ENCODE results near the gene GHRL. TPM values are rescaled to one million over a fixed set of nuclear protein-coding genes. Genes with fewer than 3 reads are reported as not detected.

The GHRL gene
- total and polyA plus RNA-seq, 2 of the 4 experiments (the other 2 are of a cell fraction) = 0.27 TPM; not detected in 1

DNA sequence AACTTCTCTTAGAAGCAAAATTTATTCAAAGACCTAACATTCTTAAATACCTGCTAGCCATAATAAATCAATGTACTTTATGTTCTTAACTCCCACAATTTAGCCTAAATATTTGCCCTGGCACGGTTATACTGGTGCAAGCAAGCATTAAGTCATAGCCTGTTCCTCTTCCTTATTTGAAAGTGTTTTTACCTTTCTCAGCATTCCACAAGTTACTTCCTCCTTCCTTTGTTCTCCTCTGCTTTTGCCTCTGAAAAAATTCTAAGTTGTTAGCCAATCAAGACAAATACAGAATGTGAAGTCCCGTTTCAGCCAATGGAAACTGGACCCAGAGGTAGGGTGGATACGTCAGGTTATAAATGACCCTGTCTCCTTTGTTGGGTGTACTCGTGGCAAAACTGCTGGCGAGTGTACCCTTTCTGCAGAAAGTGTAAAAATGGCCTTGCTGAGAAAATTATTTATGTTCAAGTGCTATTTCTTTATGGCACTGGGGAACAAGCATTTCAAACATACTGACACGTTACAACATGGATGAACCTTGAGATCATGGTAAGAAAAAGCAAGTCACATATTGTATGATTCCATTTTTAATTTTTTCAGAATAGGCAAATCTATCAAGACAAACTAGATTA, 47.5 kb downstream of the GHRL start:
- Histone ChIP-seq H4K20me1 (ENCODE audit: insufficient read depth, low read length) (peaks cover 9% of the 10 kb centered on the region; the same call in 1 of the 2 replicates), H3K79me1 (ENCODE audit: low read depth in 1 of 2, low read length in 2 of 2) (peaks cover 7 to 16% of the 10 kb centered on the region in 2 experiments; a peak in 3 of 4 replicates), H2BK20ac (ENCODE audit: low read depth, low read length) (no peak overlapping the region), H4K91ac (ENCODE audit: insufficient read depth, low read depth, low read length) (no peak overlapping the region), H3K18ac (ENCODE audit: low read depth, low read length) (no peak overlapping the region), H3K36me3 (ENCODE audit: control insufficient read depth, insufficient read depth, low read length) (peaks cover 3% of the 10 kb centered on the region; the same call in 1 of the 2 replicates), H3K4me2 (ENCODE audit: low read depth, low read length) (no peak overlapping the region), H3K9me3 (ENCODE audit: control insufficient read depth, insufficient read depth, low read length) (0 out of 2 replicates have a peak, but pooled peaks cover 4% of the 10 kb centered on the region), H3K4me3 (ENCODE audit: insufficient read depth, low read depth, low read length) (no peak overlapping the region), H2AK5ac (ENCODE audit: low read depth, low read length) (no peak overlapping the region), H2AK9ac (replicated peaks; ENCODE audit: low read depth, low read length, poor library complexity) (no peak overlapping the region), H3K27me3 (ENCODE audit: control insufficient read depth, insufficient read depth, low read length) (no peaks in the 10 kb centered on the region), H2AFZ (replicated peaks; ENCODE audit: low read length, poor library complexity) (no peak overlapping the region), H2BK5ac (ENCODE audit: low read depth, low read length, poor library complexity, severe bottlenecking) (no peak overlapping the region), H3K4ac (ENCODE audit: low read depth, low read length) (no peak overlapping the region), H2BK15ac (ENCODE audit: low read depth, low read length) (no peak overlapping the region), H4K8ac (ENCODE audit: low read depth in 2 of 2, low read length in 2 of 2) (no peak overlapping the region), H3K9me1 (ENCODE audit: insufficient read depth, low read length) (0 out of 2 replicates have a peak, but pooled peaks cover 2% of the 10 kb centered on the region), H3K4me1 (ENCODE audit: control insufficient read depth, insufficient read depth, low read length) (peaks cover 4% of the 10 kb centered on the region; the same call in 1 of the 2 replicates), H3K14ac (replicated peaks; ENCODE audit: low read depth, low read length) (no peak overlapping the region), H3K9ac (ENCODE audit: low read depth, low read length) (no peak overlapping the region), H2BK120ac (ENCODE audit: low read depth, low read length) (no peak overlapping the region), H3K23ac (ENCODE audit: low read depth, low read length) (no peak overlapping the region), H3K27ac (ENCODE audit: insufficient read depth, low read length) (no peak overlapping the region), H4K5ac (ENCODE audit: low read depth, low read length) (no peak overlapping the region), H3K56ac (ENCODE audit: extremely low read depth, insufficient read depth, low read length) (no peak overlapping the region)
- CTCF ChIA-PET = no interaction called here
- DNase-seq (no peak), ATAC-seq (ENCODE audit: low read depth) (no peak)
- intact Hi-C loops (cut with micrococcal nuclease) (no loop called here), in situ Hi-C loops (cut with MboI; ENCODE audit: low sequenced_read_pairs) (no loop called here), dilution Hi-C loops (cut with HindIII; ENCODE audit: low sequenced_read_pairs, unreplicated experiment) (no loop called here)
- TF ChIP-seq NFE2L2 (IDR thresholded peaks at IDR 0.05; ENCODE audit: low read depth, low read length) (no peak), BHLHE40 (IDR thresholded peaks at IDR 0.05; ENCODE audit: low read depth, low read length) (no peak), RFX5 (IDR thresholded peaks at IDR 0.05; ENCODE audit: low read depth, low read length) (no peak), MXI1 (IDR thresholded peaks at IDR 0.05; ENCODE audit: borderline replicate concordance, low read depth, low read length) (no peak), CEBPB (IDR thresholded peaks at IDR 0.05; ENCODE audit: low read depth, low read length) (no peak), FOS (IDR thresholded peaks at IDR 0.05; ENCODE audit: low read depth, low read length) (no peak), SMC3 (IDR thresholded peaks at IDR 0.05; ENCODE audit: low read depth, low read length) (no peak), RCOR1 (IDR thresholded peaks at IDR 0.05; ENCODE audit: insufficient replicate concordance, low read length) (no peak), RAD21 (IDR thresholded peaks at IDR 0.05; ENCODE audit: low read length) (no peak), POLR2A (IDR thresholded peaks at IDR 0.05; ENCODE audit: low read depth, low read length) (no peak), CHD1 (IDR thresholded peaks at IDR 0.05; ENCODE audit: low read depth, low read length) (no peak)
- TF ChIP-seq, protein P1, sequence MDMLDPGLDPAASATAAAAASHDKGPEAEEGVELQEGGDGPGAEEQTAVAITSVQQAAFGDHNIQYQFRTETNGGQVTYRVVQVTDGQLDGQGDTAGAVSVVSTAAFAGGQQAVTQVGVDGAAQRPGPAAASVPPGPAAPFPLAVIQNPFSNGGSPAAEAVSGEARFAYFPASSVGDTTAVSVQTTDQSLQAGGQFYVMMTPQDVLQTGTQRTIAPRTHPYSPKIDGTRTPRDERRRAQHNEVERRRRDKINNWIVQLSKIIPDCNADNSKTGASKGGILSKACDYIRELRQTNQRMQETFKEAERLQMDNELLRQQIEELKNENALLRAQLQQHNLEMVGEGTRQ (IDR thresholded peaks at IDR 0.05; ENCODE audit: low read depth, low read length) = no peak
- TF ChIP-seq, protein P2, sequence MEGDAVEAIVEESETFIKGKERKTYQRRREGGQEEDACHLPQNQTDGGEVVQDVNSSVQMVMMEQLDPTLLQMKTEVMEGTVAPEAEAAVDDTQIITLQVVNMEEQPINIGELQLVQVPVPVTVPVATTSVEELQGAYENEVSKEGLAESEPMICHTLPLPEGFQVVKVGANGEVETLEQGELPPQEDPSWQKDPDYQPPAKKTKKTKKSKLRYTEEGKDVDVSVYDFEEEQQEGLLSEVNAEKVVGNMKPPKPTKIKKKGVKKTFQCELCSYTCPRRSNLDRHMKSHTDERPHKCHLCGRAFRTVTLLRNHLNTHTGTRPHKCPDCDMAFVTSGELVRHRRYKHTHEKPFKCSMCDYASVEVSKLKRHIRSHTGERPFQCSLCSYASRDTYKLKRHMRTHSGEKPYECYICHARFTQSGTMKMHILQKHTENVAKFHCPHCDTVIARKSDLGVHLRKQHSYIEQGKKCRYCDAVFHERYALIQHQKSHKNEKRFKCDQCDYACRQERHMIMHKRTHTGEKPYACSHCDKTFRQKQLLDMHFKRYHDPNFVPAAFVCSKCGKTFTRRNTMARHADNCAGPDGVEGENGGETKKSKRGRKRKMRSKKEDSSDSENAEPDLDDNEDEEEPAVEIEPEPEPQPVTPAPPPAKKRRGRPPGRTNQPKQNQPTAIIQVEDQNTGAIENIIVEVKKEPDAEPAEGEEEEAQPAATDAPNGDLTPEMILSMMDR (conservative IDR thresholded peaks at IDR 0.05; ENCODE audit: low read depth, low read length) = no peak
- TF ChIP-seq, protein P3, sequence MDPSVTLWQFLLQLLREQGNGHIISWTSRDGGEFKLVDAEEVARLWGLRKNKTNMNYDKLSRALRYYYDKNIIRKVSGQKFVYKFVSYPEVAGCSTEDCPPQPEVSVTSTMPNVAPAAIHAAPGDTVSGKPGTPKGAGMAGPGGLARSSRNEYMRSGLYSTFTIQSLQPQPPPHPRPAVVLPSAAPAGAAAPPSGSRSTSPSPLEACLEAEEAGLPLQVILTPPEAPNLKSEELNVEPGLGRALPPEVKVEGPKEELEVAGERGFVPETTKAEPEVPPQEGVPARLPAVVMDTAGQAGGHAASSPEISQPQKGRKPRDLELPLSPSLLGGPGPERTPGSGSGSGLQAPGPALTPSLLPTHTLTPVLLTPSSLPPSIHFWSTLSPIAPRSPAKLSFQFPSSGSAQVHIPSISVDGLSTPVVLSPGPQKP (IDR thresholded peaks at IDR 0.05; ENCODE audit: borderline replicate concordance, low read depth, low read length) = no peak
- 89% methylated on average over 3 of the region's 6 CpGs; no CpG with 5 or more reads in 1 of the 2 experiments for WGBS, 2 experiments (ENCODE audit: extremely low coverage in 2 of 2, insufficient read length in 1 of 2)
- BruUV-seq (replicated peaks) = no TSS peak
- POLR2A ChIA-PET (ENCODE audit: unreplicated experiment) = no interaction called here

Measured in IMR-90 (cell line).